Measurements from ENCODE around the gene HSP90AA1. TPM values are rescaled to one million over a fixed set of nuclear protein-coding genes. Genes with fewer than 3 reads are reported as not detected.
A peak's percentile ranks its signal among the peaks of the same experiment; 100 is the strongest.
"Not testable (repeated sequence)": the region's sequence is repeated elsewhere in the genome, so short reads cannot be mapped to it uniquely, and the experiment has no call there.

Gene HSP90AA1
- total RNA-seq, 1 experiment from 2014 or later: 90.5 TPM

- DNase-seq (ENCODE audit: low spot score): no peak
These were observed 12.4 kb downstream of the HSP90AA1 start for GRCh38 chr14:102074415-102074964.

- peak; percentile 79 for DNase-seq (ENCODE audit: low spot score)
These were observed 15.4 kb downstream of the HSP90AA1 start for GRCh38 chr14:102071283-102071998.

GRCh38 chr14:102066041-102066451 lies 20.8 kb downstream of the HSP90AA1 start:
- no peak for DNase-seq (ENCODE audit: low spot score)

GRCh38 chr14:102064590-102064989 lies 22.3 kb downstream of the HSP90AA1 start:
- not testable (repeated sequence) for DNase-seq (ENCODE audit: low spot score)

- no peak for DNase-seq (ENCODE audit: low spot score)
These were observed 22.9 kb downstream of the HSP90AA1 start for GRCh38 chr14:102063808-102064429.

GRCh38 chr14:102063109-102063807 lies 23.6 kb downstream of the HSP90AA1 start:
- DNase-seq (ENCODE audit: low spot score): peak; percentile 89

GRCh38 chr14:102058961-102059360 lies 27.9 kb downstream of the HSP90AA1 start:
- DNase-seq (ENCODE audit: low spot score): no peak

- DNase-seq (ENCODE audit: low spot score): no peak
These were observed 28.7 kb downstream of the HSP90AA1 start for GRCh38 chr14:102058146-102058545.

GRCh38 chr14:102057480-102058114 lies 29.2 kb downstream of the HSP90AA1 start:
- no peak for DNase-seq (ENCODE audit: low spot score)

- no peak for DNase-seq (ENCODE audit: low spot score)
These were observed 30.0 kb downstream of the HSP90AA1 start for GRCh38 chr14:102056694-102057442.

GRCh38 chr14:102055181-102055901 lies 31.5 kb downstream of the HSP90AA1 start:
- no peak for DNase-seq (ENCODE audit: low spot score)

GRCh38 chr14:102052522-102052921 lies 34.3 kb downstream of the HSP90AA1 start:
- DNase-seq (ENCODE audit: low spot score): no peak

GRCh38 chr14:102050625-102051024 lies 36.2 kb downstream of the HSP90AA1 start:
- no peak for DNase-seq (ENCODE audit: low spot score)

- DNase-seq (ENCODE audit: low spot score): no peak
These were observed 36.8 kb downstream of the HSP90AA1 start for GRCh38 chr14:102050026-102050405.

- DNase-seq (ENCODE audit: low spot score): no peak
These were observed 37.4 kb downstream of the HSP90AA1 start for GRCh38 chr14:102049258-102050025.

- DNase-seq (ENCODE audit: low spot score): no peak
These were observed 38.9 kb downstream of the HSP90AA1 start for GRCh38 chr14:102047808-102048540.

GRCh38 chr14:102046337-102047278 lies 40.2 kb downstream of the HSP90AA1 start:
- DNase-seq (ENCODE audit: low spot score): peak; percentile 91

GRCh38 chr14:102044566-102044965 lies 42.3 kb downstream of the HSP90AA1 start:
- DNase-seq (ENCODE audit: low spot score): no peak
